ENCODE data around the gene NFYA. TPM values are rescaled to one million over a fixed set of nuclear protein-coding genes. Genes with fewer than 3 reads are reported as not detected.
A peak's percentile ranks its signal among the peaks of the same experiment; 100 is the strongest.

NFYA gene
- total and polyA plus RNA-seq, 3 donors from 2014 or later, result 70.6 to 87.7 (median 82.0) TPM

DNA sequence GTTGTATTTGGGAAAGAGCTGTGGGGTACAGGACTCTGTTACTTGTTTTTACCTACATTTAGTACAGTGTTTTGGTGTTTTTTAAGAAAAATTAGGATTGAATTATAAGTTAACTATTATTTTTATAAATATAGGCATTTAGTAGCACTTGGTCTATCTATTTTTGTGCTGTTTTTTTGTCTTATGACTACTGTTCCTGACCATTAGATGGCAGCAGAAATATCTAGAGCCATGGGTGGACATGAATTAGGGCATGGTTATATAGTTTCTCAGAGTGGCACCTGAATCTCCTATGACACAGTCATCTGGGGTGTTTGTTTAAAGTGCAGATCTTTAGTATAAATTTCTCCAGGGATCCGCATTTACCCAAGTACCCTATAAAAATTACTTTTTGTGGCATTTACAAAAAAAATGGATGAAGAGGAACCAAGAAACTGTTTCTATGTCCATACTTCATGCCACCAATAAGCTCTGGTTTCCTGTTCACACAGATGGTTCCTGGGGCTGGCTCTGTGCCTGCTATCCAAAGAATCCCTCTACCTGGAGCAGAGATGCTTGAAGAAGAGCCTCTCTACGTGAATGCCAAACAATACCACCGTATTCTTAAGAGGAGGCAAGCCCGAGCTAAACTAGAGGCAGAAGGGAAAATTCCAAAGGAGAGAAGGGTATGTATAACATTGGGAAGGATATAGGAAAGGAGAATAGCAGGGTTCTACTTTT lies 19.8 kb downstream of the NFYA start:
- Histone ChIP-seq H3K9me3 (no peaks in the 10 kb centered on the region), H3K4me1 (peaks cover under 1% of the 10 kb centered on the region), H3K36me3 (ENCODE audit: low read depth, missing control alignments) (no peaks in the 10 kb centered on the region), H3K4me3 (no peak overlapping the region), H3K27me3 (no peaks in the 10 kb centered on the region), H3K27ac (no peak overlapping the region)
- DNase-seq, result no peak
- 92 to 97% methylated on average over 4 of the region's 4 CpGs for WGBS, 2 donors
- intact Hi-C loops (cut with DNase I; ENCODE audit: low total_unique reads), result no loop called here
- TF ChIP-seq POLR2A (IDR thresholded peaks at IDR 0.05), result no peak
- TF ChIP-seq, protein P1, sequence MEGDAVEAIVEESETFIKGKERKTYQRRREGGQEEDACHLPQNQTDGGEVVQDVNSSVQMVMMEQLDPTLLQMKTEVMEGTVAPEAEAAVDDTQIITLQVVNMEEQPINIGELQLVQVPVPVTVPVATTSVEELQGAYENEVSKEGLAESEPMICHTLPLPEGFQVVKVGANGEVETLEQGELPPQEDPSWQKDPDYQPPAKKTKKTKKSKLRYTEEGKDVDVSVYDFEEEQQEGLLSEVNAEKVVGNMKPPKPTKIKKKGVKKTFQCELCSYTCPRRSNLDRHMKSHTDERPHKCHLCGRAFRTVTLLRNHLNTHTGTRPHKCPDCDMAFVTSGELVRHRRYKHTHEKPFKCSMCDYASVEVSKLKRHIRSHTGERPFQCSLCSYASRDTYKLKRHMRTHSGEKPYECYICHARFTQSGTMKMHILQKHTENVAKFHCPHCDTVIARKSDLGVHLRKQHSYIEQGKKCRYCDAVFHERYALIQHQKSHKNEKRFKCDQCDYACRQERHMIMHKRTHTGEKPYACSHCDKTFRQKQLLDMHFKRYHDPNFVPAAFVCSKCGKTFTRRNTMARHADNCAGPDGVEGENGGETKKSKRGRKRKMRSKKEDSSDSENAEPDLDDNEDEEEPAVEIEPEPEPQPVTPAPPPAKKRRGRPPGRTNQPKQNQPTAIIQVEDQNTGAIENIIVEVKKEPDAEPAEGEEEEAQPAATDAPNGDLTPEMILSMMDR (IDR thresholded peaks at IDR 0.05), result peak in 1 of 3 experiments; percentile 22

- 93% methylated on average over 6 of the region's 6 CpGs for WGBS, 2 donors
- no peak for DNase-seq
- Histone ChIP-seq H3K4me1 (peaks cover 12% of the 10 kb centered on the region), H3K27me3 (no peaks in the 10 kb centered on the region), H3K9me3 (no peaks in the 10 kb centered on the region), H3K36me3 (ENCODE audit: low read depth, missing control alignments) (no peaks in the 10 kb centered on the region), H3K4me3 (no peak overlapping the region), H3K27ac (no peak overlapping the region)
- TF ChIP-seq, protein P1 (IDR thresholded peaks at IDR 0.05), result no peak
- TF ChIP-seq POLR2A (IDR thresholded peaks at IDR 0.05), result no peak
- intact Hi-C loops (cut with DNase I; ENCODE audit: low total_unique reads), result no loop called here
These were observed 21.0 kb downstream of the NFYA start for GRCh38 chr6:41093729-41094128.

- Histone ChIP-seq H3K36me3 (ENCODE audit: low read depth, missing control alignments) (no peaks in the 10 kb centered on the region), H3K4me1 (peaks cover 13% of the 10 kb centered on the region), H3K4me3 (no peak overlapping the region), H3K27me3 (no peaks in the 10 kb centered on the region), H3K27ac (peak overlapping the region in 1 of 2 donors; percentile 37), H3K9me3 (no peaks in the 10 kb centered on the region)
- intact Hi-C loops (cut with DNase I; ENCODE audit: low total_unique reads), result no loop called here
- no peak for DNase-seq
- TF ChIP-seq POLR2A (IDR thresholded peaks at IDR 0.05), result no peak
- TF ChIP-seq, protein P1 (IDR thresholded peaks at IDR 0.05), result no peak
- 63 to 70% methylated on average over 5 of the region's 5 CpGs for WGBS, 2 donors
These were observed 24.8 kb downstream of the NFYA start for GRCh38 chr6:41097467-41098090.

- Histone ChIP-seq H3K4me1 (peaks cover 13% of the 10 kb centered on the region), H3K4me3 (no peak overlapping the region), H3K27me3 (no peaks in the 10 kb centered on the region), H3K27ac (peak overlapping the region in 1 of 2 donors; percentile 37), H3K36me3 (ENCODE audit: low read depth, missing control alignments) (no peaks in the 10 kb centered on the region), H3K9me3 (no peaks in the 10 kb centered on the region)
- 26 to 53% methylated on average over 3 of the region's 3 CpGs for WGBS, 2 donors
- no peak for DNase-seq
- no peak for TF ChIP-seq POLR2A (IDR thresholded peaks at IDR 0.05)
- TF ChIP-seq, protein P1 (IDR thresholded peaks at IDR 0.05), result no peak
- intact Hi-C loops (cut with DNase I; ENCODE audit: low total_unique reads), result no loop called here
These were observed 25.6 kb downstream of the NFYA start for GRCh38 chr6:41098366-41098765.

Measured in testis (tissue), 3 donors.